SK-N-SH (cell line): ENCODE results near the gene CHRM3. TPM values are rescaled to one million over a fixed set of nuclear protein-coding genes. Genes with fewer than 3 reads are reported as not detected.

Source experiments
- CTCF ChIA-PET: fragments of 300-600, 350-600 bp; formaldehyde crosslinking; extraction: SDS; loops from one replicate; lab custom pipeline; 2021; lab: Yijun Ruan, JAX
- POLR2A ChIA-PET: fragments of 350-600 bp; sonication (Branson Sonifier 250); formaldehyde crosslinking; extraction: SDS; loops from one replicate; lab custom pipeline; 2020; ENCODE audit warnings: antibody characterized with exemption, inconsistent platforms; lab: Yijun Ruan, JAX
- DNase-seq: peaks from one replicate; pipeline ENCODE4 v3.0.0; 2012
- H2AFZ ChIP-seq: fragments of 200-600 bp; sonication (generic); 2 replicates; pipeline ENCODE4 v1.8.1; 2016; ENCODE audit warnings: antibody characterized with exemption, mild to moderate bottlenecking, low read depth
- H3F3A ChIP-seq: fragments of 200-600 bp; sonication (generic); replicated peaks from 2 replicates; pipeline ENCODE3; 2016; ENCODE audit warnings: antibody characterized with exemption, mild to moderate bottlenecking; ENCODE audit not compliant: insufficient read depth
- H3K27ac ChIP-seq, 2 experiments: fragments of 200-500 bp in 1 of 2; fragments of 200-600 bp in 1 of 2; sonication (Bioruptor generic) in 1 of 2; sonication (generic), shearing (Covaris generic) in 1 of 2; 2 replicates each; pipeline versions ENCODE4 v1.5.1 to v1.6.1; 2014 to 2016; ENCODE audit warnings: low read depth in 2 of 2, inconsistent platforms in 1 of 2, low read length in 1 of 2, mild to moderate bottlenecking in 1 of 2, mixed read lengths in 1 of 2
- H3K27me3 ChIP-seq: fragments of 200-600 bp; sonication (generic), shearing (Covaris generic); 2 replicates; pipeline ENCODE4 v1.6.1; 2016; ENCODE audit warnings: mixed run types; ENCODE audit not compliant: insufficient read depth
- H3K36me3 ChIP-seq, 2 experiments: fragments of 200-500 bp in 1 of 2; fragments of 200-600 bp in 1 of 2; sonication (Bioruptor generic) in 1 of 2; sonication (generic) in 1 of 2; replicated peaks in 1 of 2; 2 replicates each; pipeline versions ENCODE3 to v1.5.1; 2014 to 2016; ENCODE audit warnings: low read length in 1 of 2, mild to moderate bottlenecking in 1 of 2; ENCODE audit not compliant: insufficient read depth in 2 of 2, control insufficient read depth in 1 of 2
- H3K4me1 ChIP-seq, 2 experiments: fragments of 200-500 bp in 1 of 2; fragments of 200-600 bp in 1 of 2; sonication (Bioruptor generic) in 1 of 2; sonication (generic), shearing (Covaris generic) in 1 of 2; 2 replicates each; pipeline versions ENCODE4 v1.5.1 to v1.6.1; 2014 to 2016; ENCODE audit warnings: low read depth in 1 of 2, low read length in 1 of 2, mixed run types in 1 of 2; ENCODE audit not compliant: insufficient read depth in 2 of 2, control insufficient read depth in 1 of 2
- H3K4me2 ChIP-seq: fragments of 200-600 bp; sonication (generic), shearing (Covaris generic); 2 replicates; pipeline ENCODE4 v1.6.1; 2017; ENCODE audit warnings: mixed run types
- H3K4me3 ChIP-seq, 2 experiments: fragments of 200-500 bp in 1 of 2; fragments of 200-600 bp in 1 of 2; sonication (Bioruptor generic) in 1 of 2; sonication (generic), shearing (Covaris generic) in 1 of 2; 2 replicates each; pipeline versions ENCODE4 v1.5.1 to v1.8.1; 2014 to 2016; ENCODE audit warnings: low read depth in 2 of 2, inconsistent platforms in 1 of 2, low read length in 1 of 2, mild to moderate bottlenecking in 1 of 2, mixed read lengths in 1 of 2, moderate library complexity in 1 of 2
- H3K79me2 ChIP-seq: fragments of 200-600 bp; sonication (generic); 2 replicates; pipeline ENCODE4 v1.8.1; 2017; ENCODE audit warnings: mild to moderate bottlenecking; ENCODE audit not compliant: insufficient read depth
- H3K9ac ChIP-seq: fragments of 200-600 bp; sonication (generic); 2 replicates; pipeline ENCODE4 v1.6.1; 2017; ENCODE audit warnings: mixed run types
- H3K9me2 ChIP-seq: fragments of 200-600 bp; sonication (generic); 2 replicates; pipeline ENCODE4 v1.6.1; 2017; ENCODE audit warnings: mixed run types
- H3K9me3 ChIP-seq: fragments of 200-600 bp; sonication (generic); 2 replicates; pipeline ENCODE4 v1.6.1; 2017; ENCODE audit warnings: mixed run types, mild to moderate bottlenecking, moderate library complexity
- H4K20me1 ChIP-seq: fragments of 200-600 bp; sonication (generic); 2 replicates; pipeline ENCODE4 v1.6.1; 2017; ENCODE audit warnings: mild to moderate bottlenecking, mixed run types; ENCODE audit not compliant: insufficient read depth
- CHD2 ChIP-seq: fragments of 150-350 bp; IDR thresholded peaks from 2 replicates; pipeline ENCODE4 v1.6.1; 2018; ENCODE audit warnings: low read length; ENCODE audit not compliant: partially characterized antibody
- ELF1 ChIP-seq: IDR thresholded peaks from 2 replicates; pipeline ENCODE4 v1.4.0; 2012
- EZH2phosphoT487 ChIP-seq: fragments of 200-600 bp; sonication (generic); IDR thresholded peaks from 2 replicates; pipeline ENCODE4 v1.6.1; 2017; ENCODE audit warnings: low read depth, mixed run types, mild to moderate bottlenecking, antibody characterized with exemption, moderate library complexity, borderline replicate concordance
- FOSL2 ChIP-seq: IDR thresholded peaks from 2 replicates; pipeline ENCODE4 v1.4.0; 2012; ENCODE audit warnings: low read depth, mild to moderate bottlenecking, moderate library complexity, borderline replicate concordance
- FOXJ3 ChIP-seq: sonication (generic); formaldehyde crosslinking; IDR thresholded peaks from 2 replicates; pipeline ENCODE4 v1.5.1; 2020; ENCODE audit warnings: mild to moderate bottlenecking, missing genetic modification reagents
- FOXM1 ChIP-seq: IDR thresholded peaks from 2 replicates; pipeline ENCODE4 v1.4.0; 2012; ENCODE audit warnings: low read depth, mild to moderate bottlenecking
- MAX ChIP-seq: IDR thresholded peaks from 2 replicates; pipeline ENCODE4 v1.4.0; 2012; ENCODE audit warnings: low read depth
- MXI1 ChIP-seq: IDR thresholded peaks from 2 replicates; pipeline ENCODE4 v1.6.1; 2012; ENCODE audit warnings: mild to moderate bottlenecking, low read depth, low read length, improper control_type of control experiment
- NFIC ChIP-seq: IDR thresholded peaks from 2 replicates; pipeline ENCODE4 v1.4.0; 2012; ENCODE audit warnings: borderline replicate concordance
- PBX3 ChIP-seq: IDR thresholded peaks from 2 replicates; pipeline ENCODE4; 2012
- POLR2AphosphoS5 ChIP-seq: IDR thresholded peaks from 2 replicates; pipeline ENCODE4 v1.6.1; 2012; ENCODE audit warnings: low read depth, low read length
- RCOR1 ChIP-seq: fragments of 150-350 bp; IDR thresholded peaks from 2 replicates; pipeline ENCODE4 v1.6.1; 2017; ENCODE audit warnings: antibody characterized with exemption, low read length
- RFX5 ChIP-seq: IDR thresholded peaks from 2 replicates; pipeline ENCODE4 v1.6.1; 2012; ENCODE audit warnings: mild to moderate bottlenecking, improper control_type of control experiment, low read length
- RXRA ChIP-seq: IDR thresholded peaks from 2 replicates; pipeline ENCODE4 v1.4.0; 2012; ENCODE audit warnings: low read depth, mild to moderate bottlenecking, borderline replicate concordance
- SMC3 ChIP-seq: IDR thresholded peaks from 2 replicates; pipeline ENCODE4 v1.6.1; 2012; ENCODE audit warnings: low read depth, low read length, improper control_type of control experiment
- TAF1 ChIP-seq: IDR thresholded peaks from 2 replicates; pipeline ENCODE4 v1.6.1; 2012; ENCODE audit warnings: low read depth, mild to moderate bottlenecking, low read length, moderate library complexity, borderline replicate concordance
- TEAD4 ChIP-seq: IDR thresholded peaks from 2 replicates; pipeline ENCODE4 v1.4.0; 2012; ENCODE audit warnings: mild to moderate bottlenecking, borderline replicate concordance; ENCODE audit not compliant: insufficient read depth
- USF1 ChIP-seq: IDR thresholded peaks from 2 replicates; pipeline ENCODE4 v1.4.0; 2012; ENCODE audit warnings: low read depth, borderline replicate concordance
- USF2 ChIP-seq: fragments of 150-350 bp; IDR thresholded peaks from 2 replicates; pipeline ENCODE4 v1.6.1; 2017; ENCODE audit warnings: antibody characterized with exemption, low read length, low read depth, borderline replicate concordance
- YY1 ChIP-seq: IDR thresholded peaks from 2 replicates; pipeline ENCODE4 v1.4.0; 2012; ENCODE audit warnings: low read depth, mild to moderate bottlenecking
- ZBTB33 ChIP-seq: IDR thresholded peaks from 2 replicates; pipeline ENCODE4 v1.4.0; 2012; ENCODE audit warnings: low read depth, borderline replicate concordance
- WGBS: methylation state at CpG from one replicate; pipeline ENCODE4 v1.1.6; 2017; ENCODE audit warnings: low lambda C conversion rate; 5-methylcytosine and 5-hydroxymethylcytosine counted together
- polyA plus RNA-seq, 3 experiments: library from polyadenylated mRNA; depleted of rRNA; stranded (reverse); fragments of >200 nt; gene quantifications; 2 replicates each; pipeline ENCODE4 v1.2.3, GENCODE V29; 2012

CHRM3 gene
- polyA plus RNA-seq, 1 of the 3 experiments (the other 2 are of a cell fraction) = 0.07 TPM

GRCh38 chr1:239353536-239353935 is 32.8 kb upstream of the CHRM3 start:
- Histone ChIP-seq H3K36me3 (no peaks in the 10 kb centered on the region), H3K4me2 (no peak overlapping the region), H3F3A (no peaks in the 10 kb centered on the region), H3K9ac (no peak overlapping the region), H4K20me1 (no peaks in the 10 kb centered on the region), H3K79me2 (no peaks in the 10 kb centered on the region), H3K27me3 (no peaks in the 10 kb centered on the region), H3K9me2 (no peaks in the 10 kb centered on the region), H3K4me1 (no peaks in the 10 kb centered on the region; a peak in 1 of 4 replicates), H3K27ac (no peak overlapping the region), H2AFZ (no peak overlapping the region), H3K9me3 (no peaks in the 10 kb centered on the region), H3K4me3 (no peak overlapping the region)
- 68% methylated on average over 3 of the region's 3 CpGs for WGBS
- ChIA-PET CTCF (interaction anchor here (1.3 kb wide), 1 partner anchor 12 kb away, joined by 3 read pairs; no protein-coding TSS in a partner anchor), POLR2A (no interaction called here)
- no peak for TF ChIP-seq PBX3
- no peak for TF ChIP-seq RCOR1
- no peak for TF ChIP-seq POLR2AphosphoS5
- no peak for TF ChIP-seq RXRA
- no peak for TF ChIP-seq EZH2phosphoT487
- no peak for TF ChIP-seq USF2
- TF ChIP-seq TAF1 = no peak
- no peak for TF ChIP-seq ELF1
- TF ChIP-seq FOSL2 = no peak
- no peak for TF ChIP-seq CHD2
- TF ChIP-seq TEAD4 = no peak
- TF ChIP-seq USF1 = no peak
- TF ChIP-seq SMC3 = no peak
- no peak for DNase-seq

GRCh38 chr1:239354231-239354630 is 32.1 kb upstream of the CHRM3 start:
- H3K4me3 ChIP-seq = no peak overlapping the region
- 12% methylated on average over 1 of the region's 1 CpG for WGBS
- CTCF ChIA-PET = interaction anchor here (0.7 to 1.3 kb wide), 2 partner anchors 11 to 12 kb away, joined by 3 read pairs; no protein-coding TSS in a partner anchor
- H3K27me3 ChIP-seq = no peaks in the 10 kb centered on the region
- H3K4me1 ChIP-seq = no peaks in the 10 kb centered on the region; a peak in 1 of 4 replicates
- H3F3A ChIP-seq = no peaks in the 10 kb centered on the region
- no peak overlapping the region for H3K4me2 ChIP-seq
- H3K27ac ChIP-seq = no peak overlapping the region
- POLR2A ChIA-PET = no interaction called here
- H3K9ac ChIP-seq = no peak overlapping the region
- no peaks in the 10 kb centered on the region for H3K79me2 ChIP-seq
- H2AFZ ChIP-seq = no peak overlapping the region
- no peak for DNase-seq
- TF ChIP-seq NFIC = no peak
- TF ChIP-seq POLR2AphosphoS5 = no peak
- no peak for TF ChIP-seq MAX
- no peak for TF ChIP-seq USF1
- no peak for TF ChIP-seq MXI1
- no peak for TF ChIP-seq ZBTB33
- no peak for TF ChIP-seq YY1
- no peak for TF ChIP-seq FOXJ3 (CRISPR knock-in tag)
- no peak for TF ChIP-seq RFX5
- TF ChIP-seq PBX3 = no peak
- no peak for TF ChIP-seq FOXM1
- TF ChIP-seq EZH2phosphoT487 = no peak
- no peak for TF ChIP-seq SMC3
- H3K36me3 ChIP-seq = no peaks in the 10 kb centered on the region
- H3K9me3 ChIP-seq = no peaks in the 10 kb centered on the region
- no peaks in the 10 kb centered on the region for H4K20me1 ChIP-seq
- H3K9me2 ChIP-seq = no peaks in the 10 kb centered on the region
